Superior temporal gyrus (tissue), 1 donor: ENCODE measurements around the gene UGGT1.

Experiments used
- DNase-seq: peaks from one replicate; pipeline ENCODE4 v3.0.0-alpha.2; 2016; ENCODE audit errors: extremely low spot score

The UGGT1 gene

GRCh38 chr2:128215897-128216642, 125.1 kb downstream of the UGGT1 start:
- DNase-seq, result no peak

DNA sequence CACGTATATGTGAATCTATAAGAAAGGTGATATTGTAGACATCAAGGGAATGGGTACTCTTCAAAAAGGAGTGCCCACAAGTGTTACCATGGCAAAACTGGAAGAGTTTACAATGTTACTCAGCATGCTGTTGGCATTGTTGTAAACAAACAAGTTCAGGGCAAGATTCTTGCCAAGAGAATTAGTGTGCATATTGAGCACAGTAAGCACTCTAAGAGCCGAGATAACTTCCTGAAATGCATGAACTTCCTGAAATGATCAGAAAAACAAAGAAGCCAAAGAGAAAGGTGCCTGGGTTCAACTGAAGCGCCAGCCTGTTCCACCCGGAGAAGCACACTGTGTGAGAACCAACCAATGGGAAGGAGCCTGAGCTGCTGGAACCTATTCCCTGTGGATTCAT, 126.7 kb downstream of the UGGT1 start:
- DNase-seq, result no peak

GRCh38 chr2:128219891-128220290, 128.9 kb downstream of the UGGT1 start:
- no peak for DNase-seq

GRCh38 chr2:128227862-128228261, 136.9 kb downstream of the UGGT1 start:
- DNase-seq, result no peak

DNA sequence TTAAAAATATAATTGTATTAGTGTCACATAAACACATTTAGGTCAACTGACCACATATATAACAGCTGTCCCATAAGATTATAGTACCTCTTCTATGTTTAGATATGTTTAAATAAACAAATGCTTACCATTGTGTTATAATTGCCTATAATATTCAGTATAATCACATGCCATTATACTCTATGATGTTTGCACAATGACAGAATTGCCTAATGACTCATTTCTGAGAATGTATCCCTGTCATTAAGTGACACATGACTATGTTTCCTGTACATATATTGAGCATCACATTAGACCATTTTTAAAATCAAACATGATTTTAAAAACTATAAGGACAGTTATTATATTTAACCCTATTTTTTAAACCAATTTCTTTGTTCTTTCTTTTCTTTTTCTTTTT, 137.9 kb downstream of the UGGT1 start:
- DNase-seq, result no peak

DNA sequence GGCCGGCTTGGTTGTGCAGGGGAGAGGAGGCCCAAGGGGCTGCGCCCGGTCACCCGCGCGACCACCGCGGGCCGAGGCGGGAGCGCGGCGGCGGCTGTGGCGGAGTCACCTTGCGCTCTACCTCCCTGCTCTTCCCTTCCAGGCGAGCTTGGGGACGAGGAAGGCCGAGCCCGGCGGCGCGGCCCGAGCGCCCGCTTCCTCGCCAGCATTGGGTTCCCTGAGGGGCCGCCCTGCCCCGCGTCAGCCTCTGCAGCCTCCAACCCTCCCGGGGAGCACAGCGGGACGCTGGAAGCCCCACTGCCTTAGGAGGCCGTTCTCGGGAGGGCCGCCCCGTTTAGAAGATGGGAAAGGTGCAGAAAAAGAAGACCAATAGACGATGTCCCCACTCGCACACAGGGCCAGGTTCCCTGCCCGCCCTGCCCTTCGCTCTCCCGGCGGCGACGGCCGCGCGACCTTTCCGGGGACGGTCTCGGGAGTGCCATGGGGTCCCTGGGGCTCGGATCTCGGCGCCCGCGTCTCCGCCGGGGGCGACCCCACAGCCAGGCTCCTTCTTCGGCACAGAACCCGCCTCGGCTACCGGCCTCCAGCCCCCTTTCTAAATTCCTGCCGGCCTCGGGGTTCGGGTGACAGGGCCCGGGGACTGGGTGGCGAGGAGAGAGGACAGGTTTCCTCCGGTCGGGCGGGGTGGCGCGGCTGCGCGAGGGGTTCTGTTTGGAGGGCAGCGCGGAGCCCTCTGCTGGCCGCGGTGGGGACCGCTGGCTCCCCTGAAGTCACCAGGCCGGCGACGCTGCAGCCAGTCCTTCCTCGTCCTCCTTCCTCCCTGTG, 142.2 kb downstream of the UGGT1 start:
- DNase-seq, result peak; percentile 86

DNA sequence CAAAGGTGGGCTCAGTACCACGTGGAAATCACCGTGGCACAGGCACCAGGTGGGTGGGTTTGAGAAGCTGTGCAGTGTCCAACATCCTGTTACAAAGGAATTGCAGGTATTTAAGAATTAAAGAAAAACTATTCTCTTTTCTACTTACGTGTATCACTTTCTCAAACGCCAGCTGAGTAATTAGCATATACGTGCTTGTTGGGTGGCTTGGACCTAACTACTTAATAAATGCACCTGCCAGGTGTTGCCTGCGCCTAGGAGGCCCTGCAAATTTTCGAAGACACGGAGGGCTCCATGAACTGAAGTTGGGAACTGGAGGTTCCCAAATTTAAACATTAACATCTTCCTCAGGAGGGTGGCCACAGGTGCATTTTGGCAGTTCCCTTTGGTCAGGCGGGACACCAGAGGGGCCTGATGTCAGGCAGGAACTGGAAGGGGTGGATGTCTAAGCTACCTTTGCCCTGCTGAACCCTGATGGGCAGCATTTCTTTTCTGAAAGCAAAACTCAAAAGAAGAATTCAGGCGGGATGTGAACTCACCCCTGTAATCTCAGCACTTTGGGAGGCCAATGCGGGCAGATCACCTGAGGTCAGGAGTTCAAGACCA, 142.9 kb downstream of the UGGT1 start:
- DNase-seq, result no peak

GRCh38 chr2:128234613-128235012, 143.6 kb downstream of the UGGT1 start:
- no peak for DNase-seq

GRCh38 chr2:128235581-128235980, 144.6 kb downstream of the UGGT1 start:
- no peak for DNase-seq

- peak; percentile 24 for DNase-seq
Measured at GRCh38 chr2:128236491-128237035, 145.6 kb downstream of the UGGT1 start.

GRCh38 chr2:128237081-128237534, 146.1 kb downstream of the UGGT1 start:
- DNase-seq, result no peak

GRCh38 chr2:128237911-128238697, 147.1 kb downstream of the UGGT1 start:
- DNase-seq, result peak; percentile 87

- DNase-seq, result no peak
Measured at GRCh38 chr2:128241896-128242295, 150.9 kb downstream of the UGGT1 start.
